ENCODE data around the gene CMYA5.

CMYA5 gene

DNA sequence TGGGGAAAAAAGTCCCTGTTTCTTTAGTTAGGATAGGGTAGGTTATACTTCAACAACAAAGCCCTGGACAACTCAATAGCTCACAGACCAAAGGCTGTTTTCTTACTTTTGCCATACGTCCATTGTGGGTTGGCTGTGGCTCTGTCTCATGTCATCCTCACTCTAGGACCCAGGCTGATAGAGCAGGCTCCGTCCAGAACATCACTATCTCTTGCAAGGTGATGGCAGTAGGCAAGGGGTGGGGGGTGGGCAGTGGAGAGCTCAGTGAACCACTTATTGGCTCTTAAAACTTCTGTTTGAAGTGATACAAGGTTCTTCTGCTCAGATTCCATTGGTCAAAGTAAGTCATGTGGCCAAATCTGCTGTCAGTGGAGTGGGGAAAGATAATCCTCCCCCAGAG lies 126.4 kb downstream of the CMYA5 start:
- TF ChIP-seq, protein P1, sequence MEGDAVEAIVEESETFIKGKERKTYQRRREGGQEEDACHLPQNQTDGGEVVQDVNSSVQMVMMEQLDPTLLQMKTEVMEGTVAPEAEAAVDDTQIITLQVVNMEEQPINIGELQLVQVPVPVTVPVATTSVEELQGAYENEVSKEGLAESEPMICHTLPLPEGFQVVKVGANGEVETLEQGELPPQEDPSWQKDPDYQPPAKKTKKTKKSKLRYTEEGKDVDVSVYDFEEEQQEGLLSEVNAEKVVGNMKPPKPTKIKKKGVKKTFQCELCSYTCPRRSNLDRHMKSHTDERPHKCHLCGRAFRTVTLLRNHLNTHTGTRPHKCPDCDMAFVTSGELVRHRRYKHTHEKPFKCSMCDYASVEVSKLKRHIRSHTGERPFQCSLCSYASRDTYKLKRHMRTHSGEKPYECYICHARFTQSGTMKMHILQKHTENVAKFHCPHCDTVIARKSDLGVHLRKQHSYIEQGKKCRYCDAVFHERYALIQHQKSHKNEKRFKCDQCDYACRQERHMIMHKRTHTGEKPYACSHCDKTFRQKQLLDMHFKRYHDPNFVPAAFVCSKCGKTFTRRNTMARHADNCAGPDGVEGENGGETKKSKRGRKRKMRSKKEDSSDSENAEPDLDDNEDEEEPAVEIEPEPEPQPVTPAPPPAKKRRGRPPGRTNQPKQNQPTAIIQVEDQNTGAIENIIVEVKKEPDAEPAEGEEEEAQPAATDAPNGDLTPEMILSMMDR (conservative IDR thresholded peaks at IDR 0.05; ENCODE audit: low read depth, low read length): no peak
- no peak overlapping the region for H3K4me3 ChIP-seq (ENCODE audit: low read length)
- DNase-seq (ENCODE audit: low read depth): no peak

DNA sequence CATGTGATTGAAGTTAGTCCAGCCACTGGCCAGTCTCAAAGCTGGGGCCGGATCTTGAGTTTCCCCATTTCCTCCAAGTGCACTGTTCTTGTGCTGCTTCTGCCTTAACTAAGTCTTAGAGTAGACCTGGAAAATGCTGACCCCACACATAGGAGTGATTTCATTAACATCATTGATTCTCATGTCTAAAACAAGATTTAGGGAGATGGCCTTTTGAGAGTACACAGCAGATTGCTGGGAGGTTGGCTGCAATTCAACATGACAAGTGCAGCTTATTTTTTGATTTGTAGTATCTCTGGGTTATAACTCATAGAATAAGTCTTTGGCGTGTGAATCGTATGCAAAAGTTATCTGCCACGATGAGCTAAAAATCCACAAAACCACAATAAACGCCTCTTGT lies 131.0 kb downstream of the CMYA5 start:
- no peak overlapping the region for H3K4me3 ChIP-seq (ENCODE audit: low read length)
- DNase-seq (ENCODE audit: low read depth): no peak
- TF ChIP-seq, protein P1 (conservative IDR thresholded peaks at IDR 0.05; ENCODE audit: low read depth, low read length): no peak

DNA sequence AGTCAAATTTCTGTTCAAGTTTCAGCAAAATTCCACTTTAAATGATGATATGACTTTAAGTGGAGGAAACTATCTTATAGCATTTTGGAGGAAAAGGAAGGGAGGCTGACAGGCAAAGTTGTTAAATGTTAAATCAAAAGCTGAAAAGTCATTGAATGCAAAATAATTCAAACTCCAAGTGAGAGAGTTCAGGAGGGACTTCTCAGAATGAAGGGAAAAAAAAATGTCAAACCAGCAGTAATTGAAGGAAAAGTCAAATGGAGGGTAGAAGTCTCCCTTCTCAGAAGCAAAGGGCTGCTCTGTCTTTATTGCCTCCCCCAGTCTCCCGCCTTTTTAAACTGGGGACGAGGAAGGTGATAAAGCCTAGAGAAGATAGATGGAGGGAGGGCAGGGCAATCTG lies 134.8 kb downstream of the CMYA5 start:
- no peak for DNase-seq (ENCODE audit: low read depth)
- TF ChIP-seq, protein P1 (conservative IDR thresholded peaks at IDR 0.05; ENCODE audit: low read depth, low read length): no peak
- no peak overlapping the region for H3K4me3 ChIP-seq (ENCODE audit: low read length)

- TF ChIP-seq, protein P1 (conservative IDR thresholded peaks at IDR 0.05; ENCODE audit: low read depth, low read length): no peak
- no peak for DNase-seq (ENCODE audit: low read depth)
- H3K4me3 ChIP-seq (ENCODE audit: low read length): no peak overlapping the region
Observed at GRCh38 chr5:79825802-79826201, 136.2 kb downstream of the CMYA5 start.

DNA sequence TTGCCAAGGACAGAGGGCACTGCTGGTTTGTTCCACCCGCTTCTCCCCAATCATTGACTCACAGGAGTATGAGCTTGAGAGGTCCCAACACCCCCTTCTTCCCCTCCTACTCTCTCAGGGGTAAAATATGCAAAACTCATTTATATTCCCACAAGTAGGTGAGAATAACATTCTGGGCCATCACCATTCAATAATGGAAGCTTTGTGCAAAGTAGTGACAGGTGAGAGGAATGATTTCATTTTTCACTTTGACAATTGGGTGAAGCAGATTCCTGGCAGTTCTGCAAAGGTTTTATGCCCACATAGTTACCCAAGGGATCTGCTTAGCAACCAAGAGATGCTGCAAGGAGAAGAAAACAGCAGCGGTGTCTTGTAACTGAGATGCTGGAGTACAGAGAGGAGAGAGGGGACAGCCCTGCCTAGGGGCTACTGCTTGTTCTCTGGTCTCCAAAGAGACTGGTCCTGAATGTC lies 137.6 kb downstream of the CMYA5 start:
- TF ChIP-seq, protein P1 (conservative IDR thresholded peaks at IDR 0.05; ENCODE audit: low read depth, low read length): no peak
- no peak for DNase-seq (ENCODE audit: low read depth)
- H3K4me3 ChIP-seq (ENCODE audit: low read length): no peak overlapping the region

DNA sequence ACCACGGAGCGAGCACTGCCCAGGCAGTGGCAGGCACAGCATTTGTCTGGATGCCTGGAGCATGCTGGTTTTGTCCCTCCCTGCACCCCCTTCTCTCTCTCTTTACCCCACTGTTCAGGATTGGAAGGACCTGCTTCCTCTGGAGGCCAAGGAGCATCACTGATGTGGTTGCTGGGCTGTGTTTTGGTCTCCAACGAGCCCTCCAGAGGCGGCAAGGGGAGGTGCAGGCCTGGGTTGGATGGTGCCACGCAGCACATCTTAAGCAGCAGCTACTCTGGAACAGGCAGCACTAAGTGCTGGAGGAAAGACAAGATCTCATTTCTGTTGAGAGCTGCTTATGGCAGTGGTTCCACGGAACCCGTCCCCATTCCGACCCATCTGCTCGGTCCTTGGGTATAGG lies 139.6 kb downstream of the CMYA5 start:
- TF ChIP-seq, protein P1 (conservative IDR thresholded peaks at IDR 0.05; ENCODE audit: low read depth, low read length): peak; percentile 43
- H3K4me3 ChIP-seq (ENCODE audit: low read length): no peak overlapping the region
- DNase-seq (ENCODE audit: low read depth): no peak

DNA sequence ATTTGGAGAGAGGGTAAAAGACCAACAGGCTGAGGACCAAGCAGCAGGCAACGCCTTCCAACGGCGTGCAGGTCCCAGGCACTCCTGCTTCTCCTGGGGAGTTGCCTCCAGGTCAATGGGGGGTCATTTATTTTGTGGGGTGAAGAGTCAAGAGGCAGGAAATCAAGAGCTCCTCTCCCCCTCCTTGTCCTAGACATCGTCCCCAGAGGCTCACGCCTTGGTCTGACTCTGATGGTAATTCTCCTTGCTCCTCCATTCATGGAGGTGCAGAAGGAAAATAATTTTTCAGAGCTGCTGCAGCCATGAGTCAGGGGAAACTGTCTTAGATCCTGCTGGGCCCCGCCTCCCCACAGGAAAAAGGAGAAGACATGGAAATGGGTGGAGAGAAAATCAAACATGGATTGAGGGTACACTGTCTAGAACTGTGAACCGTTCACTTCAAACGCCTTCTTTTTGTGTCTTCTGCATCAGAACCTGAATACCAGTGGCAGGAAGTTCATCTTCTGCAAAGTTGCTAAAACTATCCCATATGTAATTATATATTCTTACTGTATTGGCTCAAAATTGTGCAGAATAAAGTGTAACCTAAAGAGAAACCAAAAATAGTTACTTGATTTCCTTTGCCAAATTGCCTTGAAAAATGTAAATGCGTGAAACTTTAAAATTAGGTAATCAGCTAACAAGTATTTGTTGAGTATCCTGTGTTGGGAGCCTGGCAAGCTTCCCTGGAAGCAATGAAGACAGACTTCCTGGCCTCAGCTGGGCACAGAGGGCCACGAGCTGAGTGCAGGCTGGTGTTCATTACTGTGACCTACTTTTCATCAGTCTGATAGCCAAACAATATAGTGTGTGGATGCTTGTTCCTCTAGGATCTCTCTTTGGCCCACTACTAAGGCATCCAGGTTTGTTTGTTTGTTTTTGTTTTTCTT lies 142.0 kb downstream of the CMYA5 start:
- TF ChIP-seq, protein P1 (conservative IDR thresholded peaks at IDR 0.05; ENCODE audit: low read depth, low read length): no peak
- DNase-seq (ENCODE audit: low read depth): no peak
- H3K4me3 ChIP-seq (ENCODE audit: low read length): no peak overlapping the region

Measured in retinal pigment epithelial cell (primary cell).